Panc1 (cell line): ENCODE results near the gene MDM2. TPM values are rescaled to one million over a fixed set of nuclear protein-coding genes. Genes with fewer than 3 reads are reported as not detected.

Source experiments
- ATAC-seq: fragments of 200-7000 bp; cut with Tn5 transposase; 2 replicates; pipeline ENCODE4 v1.9.1; 2020; ENCODE audit warnings: mild to moderate bottlenecking, moderate library complexity
- BruUV-seq: library from RNA; stranded (reverse); fragments of 400-500 nt; replicated peaks from 2 replicates; lab custom pipeline; 2021; lab: Mats Ljungman, UMichigan
- CTCF ChIA-PET: fragments of 300-600 bp; sonication (Branson Sonifier 250); formaldehyde crosslinking; loops from one replicate; lab custom pipeline; 2022; ENCODE audit warnings: antibody characterized with exemption; lab: Charles Lee
- POLR2A ChIA-PET: fragments of 300-600 bp; sonication (Branson Sonifier 250); formaldehyde crosslinking; loops from one replicate; lab custom pipeline; 2022; ENCODE audit warnings: antibody characterized with exemption; lab: Charles Lee
- DNase-seq: peaks from one replicate; pipeline ENCODE4 v3.0.0-alpha.2; 2010; ENCODE audit warnings: low read depth, low spot score
- H3K27ac ChIP-seq: 2 replicates; pipeline ENCODE4 v1.5.1; 2011; ENCODE audit warnings: mild to moderate bottlenecking, low read length, inconsistent platforms
- H3K27me3 ChIP-seq: fragments of 200-500 bp; sonication (Bioruptor generic); 2 replicates; pipeline ENCODE4 v1.6.0; 2014; ENCODE audit warnings: low read length, inconsistent platforms; ENCODE audit not compliant: control insufficient read depth, insufficient read depth
- H3K36me3 ChIP-seq: fragments of 200-500 bp; sonication (Bioruptor generic); 2 replicates; pipeline ENCODE4 v1.5.1; 2014; ENCODE audit warnings: inconsistent platforms, mild to moderate bottlenecking, low read length, moderate library complexity; ENCODE audit not compliant: control insufficient read depth, insufficient read depth
- H3K4me1 ChIP-seq: 2 replicates; pipeline ENCODE4 v1.5.1; 2011; ENCODE audit warnings: inconsistent platforms, mild to moderate bottlenecking, low read length, moderate library complexity; ENCODE audit not compliant: control insufficient read depth, insufficient read depth
- H3K4me3 ChIP-seq, 2 experiments: 2 replicates each; pipeline ENCODE4 v1.5.1; 2011 to 2012; ENCODE audit warnings: low read depth in 2 of 2, low read length in 2 of 2, mild to moderate bottlenecking in 2 of 2, inconsistent platforms in 1 of 2, moderate library complexity in 1 of 2
- H3K9me3 ChIP-seq: fragments of 200-500 bp; sonication (Bioruptor generic); 2 replicates; pipeline ENCODE4 v1.5.1; 2014; ENCODE audit warnings: low read depth, mild to moderate bottlenecking, inconsistent platforms, low read length, moderate library complexity; ENCODE audit not compliant: control insufficient read depth, insufficient read depth
- CTCF ChIP-seq: fragments of 450-650 bp; IDR thresholded peaks from 2 replicates; pipeline ENCODE4 v1.5.1; 2017; ENCODE audit warnings: mild to moderate bottlenecking
- POLR2AphosphoS5 ChIP-seq: IDR thresholded peaks from 2 replicates; pipeline ENCODE4 v1.6.1; 2012; ENCODE audit warnings: mild to moderate bottlenecking, low read depth, low read length, moderate library complexity
- REST ChIP-seq, 2 experiments: IDR thresholded peaks; 2 replicates each; pipeline ENCODE4 v1.6.1; 2011 to 2012; ENCODE audit warnings: low read depth in 2 of 2, control low read depth in 1 of 2, low read length in 1 of 2, mild to moderate bottlenecking in 1 of 2, moderate library complexity in 1 of 2; ENCODE audit not compliant: insufficient read depth in 1 of 2
- SIN3A ChIP-seq: IDR thresholded peaks from 2 replicates; pipeline ENCODE4 v1.6.1; 2012; ENCODE audit warnings: low read depth, mild to moderate bottlenecking, low read length, moderate library complexity, borderline replicate concordance; ENCODE audit not compliant: insufficient read depth
- TCF7L2 ChIP-seq: IDR thresholded peaks from 2 replicates; pipeline ENCODE4 v1.6.1; 2011; ENCODE audit warnings: mild to moderate bottlenecking, low read depth, low read length, inconsistent platforms
- in situ Hi-C: cut with HindIII; loops from 2 replicates; pipeline ENCODE4 v1.10.0; 2016; ENCODE audit warnings: low sequenced_read_pairs, low pct_unique_long_range_greater_than_20kb
- intact Hi-C: fragments of 100-400 bp; cut with micrococcal nuclease; formaldehyde crosslinking; loops from one replicate; pipeline ENCODE4 v1.10.0; 2022; ENCODE audit not compliant: unreplicated experiment
- total RNA-seq: library from RNA; stranded (reverse); gene quantifications from one replicate; pipeline ENCODE4 v1.2.1, GENCODE V29; 2021; ENCODE audit not compliant: unreplicated experiment

MDM2 gene
- total RNA-seq, 1 experiment from 2014 or later, result 101 TPM

GRCh38 chr12:68775121-68775630 lies 32.8 kb upstream of the MDM2 start:
- Histone ChIP-seq H3K27me3 (no peaks in the 10 kb centered on the region), H3K4me3 (no peak overlapping the region), H3K36me3 (no peaks in the 10 kb centered on the region), H3K27ac (no peak overlapping the region), H3K9me3 (no peaks in the 10 kb centered on the region), H3K4me1 (no peaks in the 10 kb centered on the region)
- ChIA-PET CTCF (no interaction called here), POLR2A (interaction anchor here (0.8 kb wide), 1 partner anchor 740 kb away, joined by 6 read pairs; no protein-coding TSS in a partner anchor)
- BruUV-seq, result no TSS peak
- in situ Hi-C loops, result no loop called here
- intact Hi-C loops, result no loop called here
- no peak for ATAC-seq
- no peak for DNase-seq
- TF ChIP-seq REST (IDR thresholded peaks at IDR 0.05; ENCODE audit: insufficient read depth in 1 of 2, low read depth in 2 of 2, low read length in 1 of 2), result no peak
- TF ChIP-seq POLR2AphosphoS5, result no peak
- no peak for TF ChIP-seq SIN3A
- TF ChIP-seq CTCF, result no peak
- no peak for TF ChIP-seq TCF7L2

GRCh38 chr12:68776976-68777610 lies 30.9 kb upstream of the MDM2 start:
- no TSS peak for BruUV-seq
- in situ Hi-C loops (no loop called here), intact Hi-C loops (no loop called here)
- ChIA-PET POLR2A (no interaction called here), CTCF (no interaction called here)
- no peak overlapping the region for H3K4me3 ChIP-seq
- no peaks in the 10 kb centered on the region for H3K4me1 ChIP-seq
- no peak overlapping the region for H3K27ac ChIP-seq
- no peak for TF ChIP-seq TCF7L2
- TF ChIP-seq SIN3A, result no peak
- no peak for TF ChIP-seq REST (IDR thresholded peaks at IDR 0.05; ENCODE audit: insufficient read depth in 1 of 2, low read depth in 2 of 2, low read length in 1 of 2)
- no peak for TF ChIP-seq CTCF
- no peak for TF ChIP-seq POLR2AphosphoS5
- H3K36me3 ChIP-seq, result no peaks in the 10 kb centered on the region
- H3K9me3 ChIP-seq, result no peaks in the 10 kb centered on the region
- DNase-seq (no peak), ATAC-seq (no peak)
- H3K27me3 ChIP-seq, result no peaks in the 10 kb centered on the region
